NCI-H1105 treated with DMSO at 0.1 percent for 48 hours (cell line): Measurements from ENCODE around the gene ANO9.

ENCODE experiments used
- DNase-seq: peaks from one replicate; lab custom pipeline; 2025; lab: John Stamatoyannopoulos, UW

The ANO9 gene

DNA sequence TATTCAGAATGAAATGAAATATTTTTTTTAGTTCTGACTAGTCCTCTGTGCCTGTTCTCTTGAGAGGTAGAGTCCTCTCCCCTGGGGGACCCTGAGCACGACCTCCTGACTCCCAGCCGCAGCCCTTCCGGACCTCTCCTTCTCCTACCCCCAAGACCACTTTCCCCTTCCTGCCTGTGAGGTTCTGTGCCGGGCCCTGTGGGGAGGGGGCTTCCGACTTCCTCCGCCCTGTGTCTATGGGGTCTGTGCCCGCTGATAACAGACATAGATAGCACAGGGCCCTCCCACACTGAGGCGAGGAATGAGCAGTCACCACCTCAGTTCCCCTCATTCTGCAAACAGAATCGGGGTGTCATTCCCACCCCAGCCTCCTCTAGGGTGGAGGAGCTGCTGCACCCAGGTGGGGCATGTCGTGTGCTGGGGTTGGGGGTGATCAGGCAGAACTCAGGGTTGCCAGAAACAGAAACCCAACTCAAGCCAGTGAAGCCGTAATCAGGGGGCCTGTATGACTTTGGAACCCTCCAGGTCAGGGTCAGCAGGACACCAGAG lies 59.7 kb downstream of the ANO9 start:
- DNase-seq, result no peak

GRCh38 chr11:381501-382072 lies 60.2 kb downstream of the ANO9 start:
- DNase-seq, result no peak

DNA sequence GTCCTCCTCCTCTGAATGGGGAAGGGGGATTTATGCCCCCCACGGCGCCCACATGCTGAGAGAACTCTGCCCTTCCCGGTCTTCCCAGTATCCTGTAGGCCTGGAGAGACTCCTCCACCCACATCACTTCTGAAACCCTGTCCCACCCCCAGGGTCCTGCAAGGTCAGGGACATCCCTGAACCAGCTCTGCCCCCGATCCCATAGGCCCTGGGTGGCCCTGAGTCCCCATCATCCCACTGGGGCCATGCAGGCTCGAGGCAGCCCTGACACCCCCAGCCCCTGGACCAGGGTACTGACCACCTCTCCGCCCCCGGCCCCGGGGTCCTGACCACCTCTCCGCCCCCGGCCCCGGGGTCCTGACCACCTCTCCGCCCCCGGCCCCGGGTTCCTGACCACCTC lies 60.8 kb downstream of the ANO9 start:
- no peak for DNase-seq

- DNase-seq, result no peak
Observed at GRCh38 chr11:380491-380890, 61.3 kb downstream of the ANO9 start.

GRCh38 chr11:380095-380480 lies 61.7 kb downstream of the ANO9 start:
- DNase-seq, result no peak

DNA sequence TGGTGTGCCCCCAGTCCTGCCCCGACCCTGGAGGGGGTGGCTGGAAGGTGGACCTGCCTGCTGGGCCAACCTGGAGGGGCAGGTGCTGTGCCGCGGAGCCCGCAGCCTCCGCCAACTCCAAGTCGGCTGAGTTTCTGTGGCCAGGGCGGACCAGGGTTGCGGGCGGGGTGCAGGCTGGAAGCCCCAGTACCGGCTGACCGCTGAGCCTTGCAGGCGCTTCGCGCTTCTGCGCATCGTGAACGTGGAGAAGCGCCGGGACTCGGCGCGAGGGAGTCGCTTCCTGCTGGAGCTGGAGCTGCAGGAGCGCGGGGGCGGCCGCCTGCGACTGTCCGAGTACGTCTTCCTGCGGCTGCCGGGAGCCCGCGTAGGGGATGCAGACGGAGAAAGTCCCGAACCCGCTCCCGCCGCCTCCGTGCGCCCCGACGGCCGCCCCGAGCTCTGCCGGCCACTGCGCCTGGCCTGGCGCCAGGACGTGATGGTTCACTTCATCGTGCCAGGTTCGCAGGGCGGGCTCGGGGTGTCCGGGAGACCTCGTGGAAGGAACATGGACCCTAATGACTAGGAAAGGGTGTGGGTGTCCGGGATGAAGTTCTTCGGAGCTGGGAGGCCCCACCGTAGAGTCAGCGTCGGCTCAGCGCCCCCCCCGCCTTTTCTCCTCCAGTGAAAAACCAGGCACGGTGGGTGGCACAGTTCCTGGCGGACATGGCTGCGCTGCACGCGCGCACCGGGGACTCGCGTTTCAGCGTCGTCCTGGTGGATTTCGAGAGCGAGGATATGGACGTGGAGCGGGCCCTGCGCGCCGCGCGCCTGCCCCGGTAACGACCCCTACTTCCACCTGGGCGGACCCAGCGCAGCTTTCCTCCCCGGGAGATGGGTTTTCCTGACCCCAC lies 62.4 kb downstream of the ANO9 start:
- DNase-seq, result no peak

- DNase-seq, result no peak
Observed at GRCh38 chr11:377883-378500, 63.8 kb downstream of the ANO9 start.

DNA sequence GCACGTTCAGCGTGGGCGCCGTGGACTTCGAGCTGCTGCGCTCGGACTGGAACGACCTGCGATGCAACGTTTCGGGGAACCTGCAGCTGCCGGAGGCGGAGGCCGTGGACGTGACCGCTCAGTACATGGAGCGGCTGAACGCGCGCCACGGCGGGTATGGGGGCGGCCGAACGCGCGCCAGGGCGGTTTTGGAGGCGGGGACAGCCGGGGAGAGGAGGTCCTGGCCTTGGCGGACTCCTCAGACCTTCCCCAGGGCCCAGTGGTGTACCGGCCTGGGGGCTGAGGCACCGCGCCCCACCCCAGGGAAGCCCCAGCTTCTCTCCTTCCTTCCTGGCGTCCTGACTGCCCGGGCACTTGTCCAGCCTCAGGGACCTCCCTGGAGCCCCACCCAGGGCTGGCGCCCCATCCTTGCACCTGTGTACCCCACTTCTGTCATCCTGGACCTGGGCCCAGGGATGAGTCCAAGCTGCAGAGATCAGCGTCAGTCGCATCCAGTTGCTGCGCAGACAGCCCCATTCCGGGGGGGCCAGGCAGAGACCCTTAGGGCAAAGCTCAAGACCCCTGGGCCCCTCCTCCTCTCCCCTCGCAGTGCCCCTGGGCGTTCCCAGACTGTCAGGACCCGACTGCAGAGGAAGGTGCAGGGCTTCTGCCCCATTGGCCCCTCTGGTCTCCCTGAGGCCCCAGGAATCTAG lies 64.5 kb downstream of the ANO9 start:
- no peak for DNase-seq

GRCh38 chr11:376531-377173 lies 65.2 kb downstream of the ANO9 start:
- DNase-seq, result no peak

- DNase-seq, result no peak
Observed at GRCh38 chr11:375065-376025, 66.5 kb downstream of the ANO9 start.

DNA sequence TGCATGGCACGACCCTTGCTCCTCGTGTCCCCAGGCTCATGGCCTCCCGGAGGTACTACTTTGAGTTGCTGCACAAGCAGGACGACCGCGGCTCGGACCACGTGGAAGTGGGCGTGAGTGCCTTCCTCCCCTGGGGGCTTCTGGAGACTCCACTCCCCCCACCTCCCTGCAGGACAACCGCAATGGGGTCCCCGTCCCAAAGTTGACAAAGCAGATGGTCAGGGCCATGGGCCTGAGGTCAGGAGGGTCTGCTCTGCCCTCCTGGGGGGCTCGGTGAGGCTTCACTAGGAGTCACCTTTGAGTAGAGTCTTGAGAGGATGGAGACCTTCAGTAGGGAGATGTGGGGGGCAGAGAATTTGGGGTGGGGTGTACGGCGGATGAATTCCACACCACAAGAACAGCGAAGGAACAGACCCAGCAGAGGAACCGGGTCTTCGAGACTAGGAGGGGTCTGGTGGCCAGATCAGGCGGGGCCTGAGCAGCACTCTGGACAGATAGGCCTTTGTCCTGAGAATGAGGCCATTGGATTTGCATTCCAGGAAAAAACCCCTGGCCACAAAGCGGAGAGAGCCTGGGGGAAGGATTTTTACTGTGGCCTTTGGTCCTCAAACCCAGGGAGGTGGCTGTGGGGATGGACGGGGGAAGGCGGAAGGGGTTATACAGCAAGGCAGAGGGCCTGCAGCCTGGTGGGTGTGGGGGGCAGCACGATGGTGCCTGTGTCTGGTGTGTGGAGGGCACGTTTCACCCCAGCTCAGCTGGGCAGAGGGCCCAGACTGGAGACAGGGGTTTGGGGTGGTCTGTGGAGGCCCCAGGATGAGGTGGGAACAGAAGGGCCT lies 67.9 kb downstream of the ANO9 start:
- no peak for DNase-seq

- DNase-seq, result no peak
Observed at GRCh38 chr11:372809-373715, 68.7 kb downstream of the ANO9 start.

DNA sequence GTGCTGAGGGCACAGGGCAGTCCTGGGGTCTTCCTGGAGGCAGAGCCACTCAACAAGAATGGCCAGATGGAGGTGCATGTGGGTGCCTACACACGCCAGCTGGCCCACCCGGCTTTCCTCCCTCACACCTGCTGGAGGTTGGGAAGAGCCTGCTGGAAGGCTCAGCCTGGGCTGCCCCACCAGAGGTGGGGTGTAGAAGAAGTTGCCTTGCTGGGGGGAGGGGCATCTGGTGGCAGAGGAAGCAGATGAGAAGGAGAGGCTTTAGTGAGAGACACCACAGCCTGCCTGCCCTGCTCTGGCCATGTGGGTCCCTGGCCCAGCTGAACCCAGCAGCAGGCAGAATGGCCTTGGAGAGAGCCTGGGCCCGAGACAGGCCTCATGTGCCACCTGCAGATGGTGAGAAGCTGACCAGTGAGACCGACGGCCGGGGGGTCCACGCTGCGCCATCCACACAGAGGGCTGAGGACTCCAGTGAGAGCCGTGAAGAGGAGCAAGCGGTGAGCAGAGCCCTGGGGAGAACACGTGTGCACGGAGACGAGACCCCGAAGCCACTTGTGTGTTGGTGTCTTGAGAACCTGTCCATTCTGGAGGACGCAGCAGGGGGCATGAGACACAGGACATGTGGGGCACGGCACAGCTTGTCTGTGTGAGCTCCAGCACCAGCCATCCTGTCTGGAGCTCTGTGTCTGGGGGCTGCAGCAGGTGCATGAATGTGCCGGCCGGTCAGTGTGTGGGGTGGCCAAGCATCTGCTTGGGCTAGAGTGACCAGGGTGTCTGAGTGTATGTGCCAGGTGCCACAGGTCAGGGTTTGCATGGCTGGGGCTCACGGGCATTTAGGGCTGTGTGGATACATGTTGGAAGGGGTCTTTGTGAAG lies 69.9 kb downstream of the ANO9 start:
- DNase-seq, result no peak

- no peak for DNase-seq
Observed at GRCh38 chr11:371051-371450, 70.8 kb downstream of the ANO9 start.

- no peak for DNase-seq
Observed at GRCh38 chr11:370070-370941, 71.5 kb downstream of the ANO9 start.

DNA sequence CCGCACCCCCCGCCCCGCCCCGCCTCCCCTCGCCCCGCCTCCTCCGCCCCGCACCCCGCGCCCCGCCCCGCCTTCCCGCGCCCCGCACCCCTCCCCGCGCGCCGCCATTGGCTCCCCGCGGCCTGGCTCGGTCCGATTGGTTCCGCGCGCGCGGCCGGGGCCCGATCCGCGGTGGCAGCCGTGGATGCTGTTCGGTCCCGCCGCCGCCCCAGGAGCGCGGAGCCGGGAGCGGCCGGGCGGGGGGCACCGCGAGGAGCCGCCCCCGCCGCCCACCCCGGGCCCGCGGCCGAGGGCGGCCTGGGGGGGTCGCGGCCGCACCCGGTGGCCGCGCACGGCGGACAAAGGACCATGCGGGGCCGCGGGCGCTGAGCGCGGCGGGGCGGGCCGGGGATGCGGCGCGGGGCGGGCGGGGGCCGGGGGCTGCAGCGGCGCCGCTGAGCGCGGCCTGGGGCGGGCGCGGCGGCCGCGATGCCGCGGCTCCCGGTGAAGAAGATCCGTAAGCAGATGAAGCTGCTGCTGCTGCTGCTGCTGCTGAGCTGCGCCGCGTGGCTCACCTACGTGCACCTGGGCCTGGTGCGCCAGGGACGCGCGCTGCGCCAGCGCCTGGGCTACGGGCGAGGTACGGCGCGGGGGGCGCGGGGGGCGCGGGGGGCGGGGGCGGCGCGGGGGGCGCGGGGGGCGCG lies 72.3 kb downstream of the ANO9 start, which contains the start of gene B4GALNT4:
B4GALNT4 (plus strand) TSS at position 164 of the 683 bp plus-strand sequence; CDS start at position 469, 305 bp downstream.
- DNase-seq, result peak; percentile 27
